HUDEP-2 (cell line): Measurements from ENCODE around the gene EHD2.
"Not testable (repeated sequence)": the region's sequence is repeated elsewhere in the genome, so short reads cannot be mapped to it uniquely, and the experiment has no call there.

ENCODE experiments used
- DNase-seq, 76 experiments: peaks; one replicate each; lab custom pipeline; 2025; ENCODE audit not compliant: unreplicated experiment in 76 of 76; lab: John Stamatoyannopoulos, UW

The EHD2 gene

GRCh38 chr19:47765523-47766358 is 52.5 kb downstream of the EHD2 start:
- peak in 62 of 76 experiments; percentile 7 to 81 (median 60) for DNase-seq

- DNase-seq, result no peak
These were observed 53.1 kb downstream of the EHD2 start for GRCh38 chr19:47766359-47766620.

GRCh38 chr19:47766670-47767069 is 53.4 kb downstream of the EHD2 start:
- DNase-seq, result no peak

GRCh38 chr19:47767349-47767748 is 54.1 kb downstream of the EHD2 start:
- no peak for DNase-seq

GRCh38 chr19:47768604-47769003 is 55.4 kb downstream of the EHD2 start:
- no peak for DNase-seq

GRCh38 chr19:47769534-47769933 is 56.3 kb downstream of the EHD2 start:
- DNase-seq, result no peak

- DNase-seq, result not testable (repeated sequence)
These were observed 58.1 kb downstream of the EHD2 start for GRCh38 chr19:47771291-47771690.

- DNase-seq, result no peak
These were observed 63.3 kb downstream of the EHD2 start for GRCh38 chr19:47776568-47776967.

GRCh38 chr19:47777245-47778048 is 64.2 kb downstream of the EHD2 start:
- DNase-seq, result not testable (repeated sequence)

- DNase-seq, result peak in 68 of 76 experiments; percentile 27 to 97 (median 73)
These were observed 65.1 kb downstream of the EHD2 start, which contains the start of gene SELENOW for GRCh38 chr19:47778049-47778953. Gene SELENOW (plus strand): TSS chr19:47778703. CDS start chr19:47778786, 83 bp downstream.

- peak in 6 of 76 experiments; percentile 6 to 45 (median 28) for DNase-seq
These were observed 65.7 kb downstream of the EHD2 start for GRCh38 chr19:47778954-47779351.

GRCh38 chr19:47779524-47780214 is 66.4 kb downstream of the EHD2 start:
- no peak for DNase-seq

GRCh38 chr19:47780215-47780551 is 67.0 kb downstream of the EHD2 start:
- no peak for DNase-seq

GRCh38 chr19:47781590-47782262 is 68.5 kb downstream of the EHD2 start:
- DNase-seq, result no peak

GRCh38 chr19:47786566-47786965 is 73.3 kb downstream of the EHD2 start:
- no peak for DNase-seq

- not testable (repeated sequence) for DNase-seq
These were observed 74.1 kb downstream of the EHD2 start for GRCh38 chr19:47787307-47787706.

GRCh38 chr19:47789811-47790210 is 76.6 kb downstream of the EHD2 start:
- not testable (repeated sequence) for DNase-seq

GRCh38 chr19:47790398-47790814 is 77.2 kb downstream of the EHD2 start:
- DNase-seq, result peak in 68 of 76 experiments; percentile 18 to 92 (median 70)

- DNase-seq, result no peak
These were observed 79.4 kb downstream of the EHD2 start for GRCh38 chr19:47792616-47793015.
